SIG-M5 (cell line): ENCODE results near the gene BICC1.

Experiments used
- DNase-seq: peaks from one replicate; lab custom pipeline; 2025; lab: John Stamatoyannopoulos, UW

BICC1 gene

DNA sequence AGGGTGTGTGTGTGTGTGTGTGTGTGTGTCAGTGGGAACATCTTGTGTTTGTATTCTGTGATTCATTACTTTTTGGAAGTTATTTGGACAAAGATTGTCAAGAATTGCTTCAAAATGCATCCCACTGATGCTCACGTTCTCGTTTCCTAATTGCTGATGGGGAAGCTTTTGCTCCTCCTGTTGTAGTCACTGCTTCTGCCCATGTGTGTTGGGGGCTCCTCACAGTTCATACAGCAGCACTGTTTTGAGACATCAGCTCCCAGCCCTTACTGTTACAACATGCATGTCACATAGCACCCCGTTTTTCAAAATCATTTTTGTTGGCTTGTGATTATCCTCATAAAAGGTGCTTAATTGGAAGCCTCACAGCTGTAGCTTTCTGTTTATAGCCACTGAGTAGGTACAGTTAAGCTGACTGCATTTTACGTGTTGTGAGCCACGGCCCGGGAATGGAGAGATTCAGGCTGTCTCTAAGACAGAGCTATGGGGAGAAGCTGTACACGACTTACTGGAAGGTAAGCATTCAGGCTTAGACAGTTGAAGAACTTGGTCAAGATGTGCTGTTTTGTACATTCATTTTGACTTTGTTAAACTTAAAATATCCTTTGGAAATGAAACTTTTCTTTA lies 87.4 kb downstream of the BICC1 start:
- DNase-seq, result no peak

DNA sequence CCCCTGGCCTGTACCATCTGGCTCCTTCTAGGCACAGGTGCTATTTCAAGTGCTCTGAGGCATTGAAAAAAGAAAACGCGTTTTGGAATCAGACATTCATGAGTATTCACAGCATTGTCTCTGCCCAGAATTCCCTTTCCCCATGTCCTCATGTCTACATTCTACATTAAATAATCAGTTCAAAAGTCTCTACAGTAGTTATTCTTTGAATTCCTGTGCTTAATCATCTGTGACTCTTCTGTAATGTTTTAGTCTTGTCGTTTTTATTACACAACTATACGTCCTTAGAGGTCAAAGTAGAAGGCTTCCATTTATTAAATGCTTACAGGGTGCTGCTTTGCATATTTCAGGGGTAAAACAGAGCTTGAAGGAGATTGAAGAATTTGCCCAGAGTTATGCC lies 95.7 kb downstream of the BICC1 start:
- DNase-seq, result no peak

DNA sequence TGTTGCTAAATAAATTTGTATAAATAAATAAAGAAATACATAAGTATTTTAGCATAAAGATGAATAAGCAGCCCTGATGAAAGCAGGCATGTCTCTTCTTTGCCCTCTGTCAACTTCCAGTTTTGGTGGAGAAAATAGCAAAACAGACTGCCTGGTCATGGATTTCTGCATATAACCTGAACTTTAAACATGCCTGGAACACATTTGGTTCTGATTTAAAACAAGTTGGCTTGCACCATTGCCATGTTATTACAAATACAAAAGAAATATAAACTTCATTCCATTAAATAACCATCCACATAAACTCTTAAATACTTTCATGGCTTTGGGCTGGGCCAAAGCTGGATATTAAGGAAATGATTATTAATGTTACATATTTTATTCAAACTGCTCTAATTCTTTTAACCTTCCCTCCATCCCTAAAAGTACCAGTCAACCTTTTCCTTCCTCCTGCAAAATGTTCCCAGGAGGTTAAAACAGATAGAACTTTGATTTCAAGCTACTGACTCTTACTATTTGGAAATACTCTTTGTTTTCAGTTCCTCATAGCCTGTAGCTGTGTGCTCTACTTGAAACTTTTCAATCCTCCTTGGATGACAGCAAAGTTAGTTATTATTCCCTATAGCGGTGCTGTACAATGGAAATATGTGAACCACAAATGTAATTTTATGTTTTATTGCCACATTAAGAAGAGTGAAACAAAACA lies 96.3 kb downstream of the BICC1 start:
- DNase-seq, result no peak

DNA sequence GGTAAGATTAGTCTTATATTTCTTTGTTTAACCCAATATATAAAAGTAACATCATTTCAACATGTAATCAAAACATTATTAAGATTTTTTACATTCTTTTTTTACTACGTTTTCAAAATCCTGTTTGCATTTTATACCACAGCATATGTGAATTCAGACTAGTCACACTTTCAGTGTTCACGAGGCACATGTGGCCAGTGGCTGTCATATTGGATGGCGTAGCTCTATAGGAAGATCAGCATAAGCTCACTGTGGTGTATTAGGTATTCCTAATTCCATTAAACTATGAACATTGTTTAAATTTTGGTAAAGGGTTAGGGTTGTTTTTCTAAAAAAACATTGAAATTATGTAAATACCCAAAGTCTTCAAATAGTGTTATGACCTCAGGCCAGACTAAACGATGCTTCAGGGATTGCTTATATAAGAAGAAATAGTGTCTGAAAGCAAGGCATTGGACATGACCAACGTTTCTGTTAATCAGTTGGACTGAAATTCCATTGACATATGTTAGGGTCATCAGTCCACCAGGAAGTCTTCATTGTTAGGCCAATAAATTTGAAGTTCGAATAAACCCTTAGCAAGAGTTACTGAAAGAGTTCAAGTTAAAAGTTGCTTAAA lies 97.0 kb downstream of the BICC1 start:
- DNase-seq, result no peak

DNA sequence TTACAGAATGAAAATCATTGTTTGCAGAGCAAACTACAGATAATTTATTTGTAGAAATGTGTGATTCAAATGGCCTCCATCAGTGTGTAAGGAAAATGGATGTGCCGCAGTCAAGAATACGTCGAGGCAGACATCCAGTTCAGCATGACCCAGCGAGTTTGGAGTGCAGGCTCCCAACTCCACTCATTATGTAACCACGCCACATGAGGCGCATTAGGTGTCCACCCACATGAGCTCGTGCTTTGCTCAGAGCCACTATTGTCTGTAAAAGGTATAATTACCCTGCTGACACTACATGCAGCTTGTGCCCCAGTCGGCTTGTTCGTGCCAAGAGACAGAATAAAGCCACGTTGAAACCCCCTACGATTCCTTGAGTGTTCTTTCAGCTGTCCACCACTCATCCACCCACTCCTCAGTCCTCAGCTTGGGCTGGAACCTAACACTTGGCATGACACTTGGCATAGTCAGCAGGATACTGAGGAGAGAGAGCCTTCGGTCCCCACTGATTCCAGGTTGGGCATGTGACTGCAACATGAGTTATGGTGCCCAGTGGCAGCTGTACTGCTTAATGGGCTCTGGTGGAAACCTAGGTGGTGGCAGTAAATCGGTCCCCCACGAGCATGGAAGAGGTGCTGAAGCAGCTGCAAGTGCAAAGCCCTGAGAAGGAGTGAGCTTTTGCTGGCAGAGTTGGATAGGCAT lies 102.7 kb downstream of the BICC1 start:
- DNase-seq, result no peak

DNA sequence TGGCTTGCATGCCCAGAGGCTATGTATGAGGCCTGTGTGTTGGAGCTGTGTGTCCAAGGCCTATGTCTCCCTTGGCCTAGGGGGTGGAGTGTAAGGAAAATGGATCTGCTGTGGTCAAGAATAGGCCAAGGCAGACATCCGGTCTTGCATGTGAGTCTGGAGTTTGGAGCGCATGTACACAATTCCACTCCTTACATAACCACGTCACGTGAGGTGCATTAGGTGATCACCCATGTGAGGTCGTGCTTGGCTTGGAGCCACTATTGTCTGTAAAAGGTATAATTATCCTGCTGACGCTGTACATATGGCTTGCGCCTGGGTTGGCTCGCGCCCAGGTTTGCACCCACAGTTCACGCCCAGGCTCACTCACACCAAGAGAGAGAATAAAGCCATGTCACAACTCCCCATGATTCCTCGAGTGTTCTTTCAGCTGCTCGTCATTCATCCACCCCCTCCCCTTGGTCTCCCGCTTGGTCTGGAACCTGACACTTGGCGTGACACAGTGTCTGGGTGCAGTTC lies 105.5 kb downstream of the BICC1 start:
- no peak for DNase-seq

DNA sequence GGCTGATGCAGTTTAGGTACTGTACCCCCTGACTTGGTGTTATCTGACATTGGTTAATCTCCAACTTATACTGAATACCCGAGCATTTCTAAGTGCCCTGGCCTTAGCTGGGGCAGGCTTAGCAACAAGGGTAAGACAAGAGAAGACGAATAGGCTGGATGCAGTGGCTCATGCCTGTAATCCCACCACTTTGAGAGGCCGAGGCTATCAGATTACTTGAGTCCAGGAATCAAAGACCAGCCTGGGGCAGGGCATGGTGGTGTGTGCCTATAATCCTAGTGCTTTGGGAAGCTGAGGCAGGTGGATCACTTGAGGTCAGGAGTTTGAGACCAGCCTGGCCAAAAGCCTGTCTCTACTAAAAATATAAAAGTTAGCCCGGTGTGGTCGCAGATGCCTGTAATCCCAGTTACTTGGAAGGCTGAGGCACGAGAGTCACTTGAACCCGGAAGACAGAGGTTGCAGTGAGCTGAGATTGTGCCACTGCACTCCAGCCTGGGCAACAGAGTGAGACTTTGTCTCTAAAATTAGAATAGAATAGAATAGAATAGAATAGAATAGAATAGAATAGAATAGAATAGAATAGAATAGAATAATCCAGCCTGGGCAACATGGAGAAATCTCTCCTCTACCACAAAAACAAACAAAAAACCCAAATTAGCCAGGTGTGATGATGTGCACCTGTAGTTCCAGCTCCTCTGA lies 108.9 kb downstream of the BICC1 start:
- DNase-seq, result no peak

DNA sequence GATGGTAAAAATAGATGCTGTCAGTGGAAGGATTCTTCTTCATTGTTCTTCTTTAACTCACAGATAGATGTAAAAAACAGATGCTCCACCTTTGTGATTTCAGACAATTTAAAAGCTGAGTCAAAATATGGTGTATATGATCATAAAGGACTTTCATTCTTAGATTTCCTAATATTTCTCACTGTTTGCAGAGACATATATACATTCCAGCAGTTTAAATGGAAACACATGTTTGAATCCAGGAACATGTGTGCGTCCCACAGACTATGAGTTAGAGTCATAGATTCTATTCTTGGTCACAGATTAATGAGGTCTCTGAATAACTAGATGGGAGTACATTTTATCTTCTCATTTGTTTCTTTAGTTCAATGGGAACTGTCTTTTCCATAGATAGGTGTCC lies 109.6 kb downstream of the BICC1 start:
- DNase-seq, result no peak

DNA sequence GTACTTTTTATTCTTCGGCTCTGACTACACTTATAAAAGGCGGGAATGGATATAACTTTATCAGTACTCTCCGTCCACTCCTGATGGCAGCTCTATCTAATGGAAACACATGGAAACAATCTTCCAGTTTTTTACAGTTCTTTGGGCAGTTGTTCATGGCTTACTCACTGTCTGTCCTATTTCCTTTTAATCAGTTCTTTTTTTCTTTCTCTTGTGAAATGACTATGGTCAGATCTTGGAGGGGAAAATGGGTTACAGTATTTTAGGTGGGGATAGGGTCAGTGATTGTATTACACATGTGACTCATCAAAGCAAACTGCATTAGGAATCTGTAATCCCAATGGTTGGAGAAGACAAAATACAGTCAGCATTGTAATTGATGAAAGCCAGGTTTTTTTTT lies 112.4 kb downstream of the BICC1 start:
- DNase-seq, result no peak

DNA sequence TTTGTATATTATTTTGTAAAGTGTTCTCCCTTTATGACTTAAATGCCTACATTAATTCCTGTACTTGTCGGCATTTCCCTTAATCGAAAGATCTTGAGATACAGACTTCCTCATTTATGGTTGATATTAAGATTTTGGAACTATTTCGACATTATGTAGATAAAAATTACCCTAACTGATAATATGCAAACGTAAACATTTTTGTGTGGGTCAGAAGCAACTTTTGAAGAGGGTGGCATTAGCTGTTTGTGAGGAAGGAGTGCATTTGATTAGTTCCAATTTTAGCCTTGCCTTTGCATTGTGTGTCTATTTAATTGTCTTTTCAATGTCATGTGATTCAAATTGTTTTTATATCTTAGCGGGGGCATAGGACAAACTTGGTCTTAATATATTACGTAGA lies 114.7 kb downstream of the BICC1 start:
- DNase-seq, result no peak

DNA sequence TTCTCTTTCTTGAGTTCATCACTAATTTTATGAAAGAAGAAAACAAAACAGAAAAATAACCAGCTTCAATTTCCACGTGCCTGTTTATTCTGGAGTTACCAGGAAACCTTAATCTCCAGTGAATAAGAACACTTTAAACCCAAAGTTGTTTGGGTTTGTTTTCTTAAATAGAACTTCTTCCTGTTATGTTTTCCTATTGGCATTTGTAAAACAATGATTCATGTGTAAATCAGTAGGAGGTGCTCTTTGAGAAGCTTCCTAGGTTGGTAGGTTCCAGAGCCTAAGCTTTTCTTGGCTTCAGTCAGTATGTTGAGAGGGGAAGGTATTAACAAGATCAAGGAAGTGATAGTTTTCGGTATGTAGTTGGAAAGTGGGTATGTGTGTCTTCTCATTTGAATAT lies 119.0 kb downstream of the BICC1 start:
- no peak for DNase-seq

DNA sequence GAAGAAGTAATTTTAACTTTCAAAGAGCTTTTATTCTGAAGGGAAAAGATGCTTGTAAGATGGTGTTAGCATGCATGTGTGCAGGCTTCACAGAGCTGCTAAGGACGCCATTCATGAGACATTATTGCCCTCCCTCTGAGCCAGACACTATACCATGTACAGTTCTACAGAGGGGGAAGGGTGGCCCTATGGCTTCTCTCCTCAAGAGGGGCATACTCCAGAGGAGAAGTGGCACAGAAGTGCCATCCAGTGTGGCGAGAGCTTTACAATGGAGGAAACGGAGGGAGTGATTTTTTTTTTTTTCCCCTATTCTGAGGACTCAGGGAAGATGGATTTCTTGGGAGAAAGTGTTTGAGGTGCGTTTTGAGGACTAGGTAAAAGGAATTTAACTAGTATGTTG lies 119.5 kb downstream of the BICC1 start:
- DNase-seq, result no peak

DNA sequence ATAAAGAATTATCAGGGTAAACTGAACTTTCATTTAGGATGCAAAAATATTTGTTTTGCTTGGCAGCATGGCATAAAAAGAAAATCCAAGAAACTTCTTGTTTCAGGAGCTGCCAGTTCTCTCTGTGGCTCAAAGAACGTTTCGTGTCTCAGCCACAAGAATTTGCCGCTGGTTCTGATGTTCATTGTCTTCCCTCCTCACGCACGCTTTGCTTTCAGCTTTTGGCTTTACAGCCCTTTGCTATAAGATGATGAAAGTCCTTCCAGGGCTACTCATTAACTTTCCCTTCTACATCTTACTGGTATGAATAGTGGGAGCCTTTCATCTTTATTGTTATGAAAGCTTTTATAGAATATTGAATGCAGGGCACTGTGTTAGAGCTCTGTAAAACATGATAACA lies 124.7 kb downstream of the BICC1 start:
- DNase-seq, result no peak

DNA sequence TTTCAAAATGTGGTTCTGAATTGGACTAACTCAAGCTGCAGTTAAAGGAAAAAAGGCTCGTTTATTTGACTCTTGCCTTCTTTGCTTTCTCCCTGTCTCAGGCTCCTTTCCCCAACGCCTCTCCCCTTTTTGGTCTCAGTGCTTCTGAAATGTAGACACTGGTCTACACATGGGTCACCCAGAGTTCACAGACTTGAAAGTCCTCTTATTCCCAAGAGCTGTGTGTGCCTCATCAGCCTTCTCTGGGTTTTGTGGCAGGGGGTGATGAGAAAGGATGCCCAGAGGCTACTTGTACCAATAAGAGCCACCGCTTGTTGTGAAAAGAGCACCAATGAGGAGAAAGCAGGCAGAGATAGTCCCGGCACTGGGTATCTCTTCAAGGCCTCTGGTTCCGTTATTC lies 125.7 kb downstream of the BICC1 start:
- DNase-seq, result no peak

DNA sequence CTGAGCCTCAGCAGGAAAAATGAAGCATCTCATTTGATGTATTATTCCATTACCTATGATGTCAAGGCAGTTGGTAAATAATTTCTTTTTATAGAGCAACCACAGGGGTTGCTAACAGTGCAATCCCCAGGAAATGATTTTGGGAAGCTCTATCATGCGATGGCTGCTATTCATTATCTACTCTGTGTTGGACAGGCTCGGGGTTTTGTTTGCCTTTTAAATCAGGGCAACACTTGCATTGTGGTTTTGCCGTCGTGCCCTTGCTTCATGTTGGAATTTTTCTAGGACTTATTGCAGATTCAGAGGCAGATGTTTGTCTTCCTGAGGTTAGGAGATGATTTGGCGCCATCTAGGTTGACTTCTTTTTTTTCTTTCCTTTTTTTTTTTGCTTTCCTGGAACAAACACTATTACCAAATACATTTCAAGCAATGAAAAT lies 128.4 kb downstream of the BICC1 start:
- no peak for DNase-seq

DNA sequence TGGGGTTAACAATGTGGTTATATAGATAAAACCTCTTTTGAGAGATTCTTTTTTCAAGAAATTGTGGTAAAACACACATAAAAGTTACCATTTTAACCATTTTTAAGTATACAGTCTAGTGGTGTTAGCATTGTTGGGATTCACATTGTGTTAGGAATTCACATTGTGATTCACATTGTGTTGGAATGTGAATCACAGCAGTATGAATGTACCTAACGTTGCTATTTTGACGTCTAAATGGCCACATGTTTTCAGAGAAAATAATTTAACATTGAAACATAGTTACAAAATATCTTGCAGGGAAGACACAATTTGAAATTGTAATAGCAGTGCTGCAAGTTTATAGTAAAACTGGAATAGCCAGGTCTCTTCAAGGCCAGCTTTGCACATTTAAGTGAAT lies 129.0 kb downstream of the BICC1 start:
- DNase-seq, result no peak

DNA sequence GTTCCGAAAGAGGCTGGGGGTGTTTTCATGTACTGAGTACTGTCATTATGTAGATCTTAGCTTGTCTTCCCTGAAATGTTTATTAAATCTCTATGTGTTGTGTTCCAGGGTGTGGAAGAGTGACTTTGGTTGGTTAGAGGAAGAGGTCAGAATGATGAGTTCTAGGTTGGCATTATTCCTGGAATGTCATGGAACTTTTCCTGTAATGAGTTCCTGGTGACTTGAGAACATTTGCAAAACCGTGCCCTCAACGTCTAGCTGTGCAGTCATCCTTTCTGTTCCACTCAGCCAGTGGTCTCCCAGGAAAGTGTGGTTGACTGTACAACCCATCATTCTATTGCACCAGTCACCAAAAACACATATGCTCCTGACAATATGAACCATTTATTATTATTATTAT lies 129.6 kb downstream of the BICC1 start:
- DNase-seq, result no peak

DNA sequence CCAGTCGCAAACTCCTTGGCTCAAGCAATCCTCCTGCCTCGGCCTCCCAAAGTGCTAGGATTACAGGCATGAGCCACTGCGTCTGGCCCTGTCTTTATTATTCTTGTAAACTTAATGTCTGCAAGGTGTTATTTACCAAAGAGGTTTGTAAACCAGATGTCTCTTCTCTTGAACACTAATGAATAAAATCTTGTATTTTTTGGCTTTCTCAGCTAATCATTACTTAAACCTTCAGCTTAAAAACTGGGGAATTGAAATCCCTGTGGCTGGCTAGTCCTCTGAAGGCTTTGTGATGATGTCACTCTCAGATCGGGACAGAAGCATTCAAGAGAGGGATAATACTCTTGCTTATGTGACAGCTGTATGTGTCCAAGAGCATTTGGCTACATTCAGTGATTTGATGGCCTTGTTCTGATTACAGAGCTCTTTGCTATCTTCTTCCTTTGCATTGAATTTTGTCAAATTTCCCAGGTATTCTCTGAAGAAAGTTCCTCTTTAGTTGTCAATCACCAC lies 130.3 kb downstream of the BICC1 start:
- no peak for DNase-seq

DNA sequence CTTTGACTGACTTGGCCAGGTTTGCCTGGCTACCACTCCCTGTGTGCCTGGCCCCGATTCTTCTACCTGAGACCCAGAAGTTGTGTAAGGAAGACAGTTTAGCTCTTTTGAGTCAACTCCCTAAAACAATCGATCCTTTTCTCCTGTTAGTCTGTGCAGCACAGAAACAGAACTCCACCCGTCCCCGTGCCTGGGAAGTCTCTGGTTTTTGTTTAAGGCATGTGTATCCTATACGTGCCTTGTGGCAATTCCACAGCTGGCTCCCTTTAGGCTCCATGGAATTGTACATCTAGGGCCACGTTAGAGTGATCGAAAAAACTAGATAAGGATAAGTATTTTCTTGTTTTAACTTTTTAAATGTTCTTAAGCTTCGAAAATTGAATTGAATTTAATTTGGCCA lies 131.6 kb downstream of the BICC1 start:
- DNase-seq, result no peak

DNA sequence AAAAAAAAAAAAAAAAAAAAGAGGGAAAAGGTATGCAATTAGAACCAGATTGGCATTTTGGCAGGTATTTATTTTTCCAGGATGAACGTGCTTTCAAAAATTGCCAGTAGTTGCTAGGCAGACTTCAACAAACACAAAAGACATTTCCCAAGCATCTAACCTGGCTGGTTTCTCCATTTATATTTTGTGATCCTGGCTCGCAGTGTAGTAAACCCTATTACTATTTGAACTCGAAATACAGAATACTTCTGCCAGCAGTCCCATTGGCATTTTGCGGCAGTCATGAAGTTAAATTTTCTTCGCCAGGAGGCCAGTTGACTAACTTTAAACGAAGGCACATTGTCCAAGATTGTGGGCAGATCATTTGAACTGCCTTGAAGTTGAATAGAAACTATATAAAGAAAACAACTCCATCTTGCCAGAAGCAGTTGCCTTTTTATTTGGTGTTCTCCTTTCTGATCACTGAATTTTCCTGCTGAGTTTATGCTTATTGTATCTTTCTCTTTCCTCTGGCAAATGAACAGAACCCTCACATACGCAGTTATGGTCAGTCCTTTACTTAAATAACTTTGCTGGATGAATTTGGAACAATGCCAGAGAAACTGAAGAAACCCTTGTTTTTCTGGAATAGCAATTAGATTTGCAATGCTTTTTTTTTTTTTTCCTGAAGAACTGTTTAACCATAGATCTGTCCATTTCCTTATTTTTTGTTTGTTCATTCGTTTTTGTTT lies 132.9 kb downstream of the BICC1 start:
- no peak for DNase-seq
